Esophagus (tissue), 2 donors: ENCODE measurements around the gene DAD1. TPM values are rescaled to one million over a fixed set of nuclear protein-coding genes. Genes with fewer than 3 reads are reported as not detected.

Experiments used
- H3K27ac ChIP-seq, 2 donors: one replicate each; pipeline ENCODE4 v1.5.1; 2013; ENCODE audit warnings: low read depth in 2 of 2, mild to moderate bottlenecking in 2 of 2, inconsistent platforms in 1 of 2, low read length in 1 of 2, moderate library complexity in 1 of 2
- H3K27me3 ChIP-seq, 2 donors: one replicate each; pipeline ENCODE4 v1.6.1; 2013; ENCODE audit warnings: low read length in 2 of 2, control low read depth in 1 of 2, mild to moderate bottlenecking in 1 of 2; ENCODE audit not compliant: insufficient read depth in 2 of 2, control insufficient read depth in 1 of 2
- H3K36me3 ChIP-seq, 2 donors: one replicate each; pipeline ENCODE4 v1.6.1; 2013; ENCODE audit warnings: low read length in 1 of 2; ENCODE audit not compliant: control insufficient read depth in 2 of 2, insufficient read depth in 2 of 2
- H3K4me1 ChIP-seq, 2 donors: one replicate each; pipeline ENCODE4 v1.6.1; 2013; ENCODE audit warnings: low read length in 1 of 2; ENCODE audit not compliant: control insufficient read depth in 2 of 2, insufficient read depth in 2 of 2
- H3K4me3 ChIP-seq, 2 donors: one replicate each; pipeline ENCODE4 v1.5.1; 2013; ENCODE audit warnings: low read length in 2 of 2, mild to moderate bottlenecking in 2 of 2, low read depth in 1 of 2, moderate library complexity in 1 of 2
- H3K9me3 ChIP-seq, 2 donors: one replicate each; pipeline ENCODE4 v1.6.1; 2013; ENCODE audit warnings: mild to moderate bottlenecking in 2 of 2, low read depth in 1 of 2, low read length in 1 of 2, moderate library complexity in 1 of 2; ENCODE audit not compliant: control insufficient read depth in 2 of 2, insufficient read depth in 1 of 2
- WGBS, 2 donors: extraction: QIAGEN DNeasy Blood & Tissue Kit; methylation state at CpG; one replicate each; pipeline ENCODE4 v1.1.7; 2013; 5-methylcytosine and 5-hydroxymethylcytosine counted together
- polyA plus RNA-seq, 2 donors: library from polyadenylated mRNA; stranded (reverse); fragments of 200-250 nt; gene quantifications; one replicate each; pipeline ENCODE4 v1.2.3, GENCODE V29; 2013
- donor health status: healthy with polysubstance abuse.
- donor health status: Bipolar disorder and iron deficiency.

Gene DAD1
- polyA plus RNA-seq, 2 donors = 77.9 to 243 TPM

DNA sequence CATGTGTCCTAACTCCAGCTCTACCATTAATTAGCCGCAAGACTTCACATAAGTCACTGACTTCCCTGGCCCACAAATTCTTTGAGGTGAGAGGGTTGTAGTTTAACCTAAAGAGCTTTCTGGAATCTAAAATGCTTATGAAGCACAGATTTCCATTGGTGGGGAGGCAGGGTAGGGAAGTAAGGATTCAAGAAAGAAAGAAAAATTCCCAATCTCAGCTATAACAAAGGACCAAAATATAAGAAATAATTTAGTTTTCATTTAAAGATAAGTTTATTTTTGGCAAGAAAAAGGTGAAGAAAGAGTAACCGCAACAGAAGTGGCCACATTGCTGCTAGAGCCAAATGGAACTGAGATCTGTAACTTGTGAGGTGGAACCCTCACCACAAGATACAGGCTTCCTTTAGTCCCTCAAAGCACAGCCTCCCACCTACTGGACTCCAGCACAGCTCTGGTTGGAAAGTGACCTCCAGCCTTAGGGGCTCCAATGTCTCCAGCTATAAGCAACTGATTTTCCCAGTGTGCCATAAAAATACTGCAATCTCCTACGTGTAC, 23.6 kb downstream of the DAD1 start:
- H3K4me3 ChIP-seq = no peak overlapping the region
- H3K27ac ChIP-seq = peak overlapping the region; percentile 77 to 90
- H3K4me1 ChIP-seq = peaks cover 0 to 8% of the 10 kb centered on the region in 2 donors
- H3K9me3 ChIP-seq = no peaks in the 10 kb centered on the region
- no peaks in the 10 kb centered on the region for H3K36me3 ChIP-seq
- H3K27me3 ChIP-seq = no peaks in the 10 kb centered on the region
- WGBS, 2 donors = 71 to 77% methylated on average over 3 of the region's 3 CpGs

DNA sequence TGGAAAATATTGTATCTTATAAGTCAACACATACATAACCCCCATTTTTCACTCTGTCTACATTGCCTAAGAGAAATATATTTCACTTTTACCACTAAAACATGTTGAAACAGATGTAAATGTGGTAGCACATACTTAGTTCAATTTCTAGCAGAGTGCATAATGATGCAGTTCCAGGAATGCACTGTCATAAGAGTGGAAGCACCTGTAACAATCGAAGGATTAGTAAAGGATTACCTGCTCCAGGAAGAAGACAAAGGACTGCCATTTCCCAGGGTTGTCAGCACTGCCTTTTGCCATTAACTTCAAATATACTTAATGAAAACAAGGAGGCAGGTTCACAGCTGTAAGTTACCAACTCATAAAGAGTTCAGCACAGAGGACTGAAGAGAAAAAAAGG, 24.6 kb downstream of the DAD1 start:
- Histone ChIP-seq H3K4me3 (no peak overlapping the region), H3K9me3 (no peaks in the 10 kb centered on the region), H3K27ac (peak overlapping the region; percentile 4 to 77), H3K4me1 (peaks cover 0 to 9% of the 10 kb centered on the region in 2 donors), H3K27me3 (no peaks in the 10 kb centered on the region), H3K36me3 (no peaks in the 10 kb centered on the region)
- WGBS, 2 donors = 29 to 50% methylated on average over 1 of the region's 1 CpG

DNA sequence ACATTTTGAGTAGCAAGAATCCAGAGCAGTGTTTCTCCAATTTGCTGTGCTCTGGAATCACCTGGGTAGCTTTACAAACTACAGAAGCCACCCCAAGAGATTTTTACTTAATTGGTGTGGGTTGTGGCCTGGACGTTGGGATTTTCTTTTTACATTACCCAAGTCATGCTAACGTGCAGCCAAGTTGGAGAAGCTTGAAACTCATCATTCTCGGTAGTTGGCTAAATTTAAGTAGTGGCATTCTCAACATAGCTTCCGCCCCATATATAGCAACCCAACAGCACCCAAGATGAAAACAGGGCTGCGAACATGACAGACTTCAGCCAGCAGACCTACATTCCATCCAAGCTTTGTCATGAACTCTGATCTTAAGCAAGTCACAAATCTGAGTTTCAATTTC, 25.0 kb downstream of the DAD1 start:
- Histone ChIP-seq H3K9me3 (no peaks in the 10 kb centered on the region), H3K36me3 (no peaks in the 10 kb centered on the region), H3K27ac (peak overlapping the region; percentile 69 to 84), H3K27me3 (no peaks in the 10 kb centered on the region), H3K4me3 (no peak overlapping the region), H3K4me1 (peaks cover 0 to 11% of the 10 kb centered on the region in 2 donors)
- 43 to 49% methylated on average over 5 of the region's 5 CpGs for WGBS, 2 donors

DNA sequence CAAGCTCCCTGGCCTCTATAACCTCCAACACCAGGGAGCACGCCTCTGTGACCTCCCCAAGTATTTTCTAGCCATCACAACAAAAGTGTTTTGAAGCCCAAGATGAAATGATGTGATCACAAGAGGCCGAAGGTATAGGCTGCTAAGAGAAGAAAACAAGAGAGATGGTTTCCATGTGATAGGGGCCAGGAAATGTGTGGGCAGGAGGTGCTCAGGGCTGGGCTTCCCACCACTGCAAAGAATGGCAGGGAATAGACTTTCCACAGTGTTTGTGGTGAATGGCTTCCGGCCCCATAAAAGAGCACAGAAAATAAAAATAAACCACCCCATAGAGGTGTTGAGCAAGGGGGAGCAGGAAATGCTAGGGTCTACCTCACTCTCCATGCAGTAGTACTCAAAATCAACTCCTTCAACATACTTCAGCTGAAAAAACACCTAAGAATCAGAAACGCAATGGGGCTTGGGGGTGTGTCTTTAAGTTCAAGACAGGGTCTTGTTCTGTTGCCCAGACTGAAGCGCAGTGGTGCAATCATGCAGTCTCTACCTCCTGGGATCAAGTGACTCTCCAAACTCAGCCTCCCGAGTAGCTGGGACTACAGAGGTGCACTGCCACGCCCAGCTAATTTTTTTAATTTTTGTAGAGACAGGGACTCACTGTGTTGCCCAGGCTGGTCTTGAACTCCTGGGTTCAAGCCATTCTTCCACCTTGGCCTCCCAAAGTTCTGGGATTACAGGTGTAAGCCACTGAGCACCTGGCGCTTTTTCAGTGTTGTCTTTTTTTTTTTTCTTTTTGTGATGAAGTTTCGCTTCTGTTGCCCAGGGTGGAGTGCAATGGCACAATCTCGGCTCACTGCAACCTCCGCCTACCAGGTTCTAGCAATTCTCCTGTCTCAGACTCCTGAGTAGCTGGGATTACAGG, 27.1 kb downstream of the DAD1 start:
- Histone ChIP-seq H3K27ac (peak overlapping the region; percentile 37 to 88), H3K4me1 (peaks cover 0 to 14% of the 10 kb centered on the region in 2 donors), H3K4me3 (no peak overlapping the region), H3K27me3 (no peaks in the 10 kb centered on the region), H3K9me3 (no peaks in the 10 kb centered on the region), H3K36me3 (no peaks in the 10 kb centered on the region)
- 59% methylated on average over 11 of the region's 11 CpGs for WGBS, 2 donors

DNA sequence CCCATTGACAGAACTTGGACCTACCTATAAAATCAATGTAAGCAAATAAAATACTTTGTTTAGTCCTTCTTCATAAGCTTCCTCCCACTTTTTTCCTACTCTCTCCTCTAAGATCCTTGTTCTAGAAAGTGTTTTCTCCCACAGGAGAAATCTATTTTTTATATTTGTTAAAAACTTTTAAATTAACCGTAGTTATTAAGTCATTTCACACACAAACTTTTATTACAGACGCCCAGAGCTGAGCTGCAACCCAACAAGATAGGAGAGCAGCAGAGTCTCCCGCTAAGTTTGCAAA, 27.7 kb downstream of the DAD1 start:
- Histone ChIP-seq H3K9me3 (no peaks in the 10 kb centered on the region), H3K4me1 (peaks cover 0 to 12% of the 10 kb centered on the region in 2 donors), H3K27ac (peak overlapping the region; percentile 40 to 88), H3K27me3 (no peaks in the 10 kb centered on the region), H3K4me3 (no peak overlapping the region), H3K36me3 (no peaks in the 10 kb centered on the region)
- 38 to 46% methylated on average over 3 of the region's 3 CpGs for WGBS, 2 donors

DNA sequence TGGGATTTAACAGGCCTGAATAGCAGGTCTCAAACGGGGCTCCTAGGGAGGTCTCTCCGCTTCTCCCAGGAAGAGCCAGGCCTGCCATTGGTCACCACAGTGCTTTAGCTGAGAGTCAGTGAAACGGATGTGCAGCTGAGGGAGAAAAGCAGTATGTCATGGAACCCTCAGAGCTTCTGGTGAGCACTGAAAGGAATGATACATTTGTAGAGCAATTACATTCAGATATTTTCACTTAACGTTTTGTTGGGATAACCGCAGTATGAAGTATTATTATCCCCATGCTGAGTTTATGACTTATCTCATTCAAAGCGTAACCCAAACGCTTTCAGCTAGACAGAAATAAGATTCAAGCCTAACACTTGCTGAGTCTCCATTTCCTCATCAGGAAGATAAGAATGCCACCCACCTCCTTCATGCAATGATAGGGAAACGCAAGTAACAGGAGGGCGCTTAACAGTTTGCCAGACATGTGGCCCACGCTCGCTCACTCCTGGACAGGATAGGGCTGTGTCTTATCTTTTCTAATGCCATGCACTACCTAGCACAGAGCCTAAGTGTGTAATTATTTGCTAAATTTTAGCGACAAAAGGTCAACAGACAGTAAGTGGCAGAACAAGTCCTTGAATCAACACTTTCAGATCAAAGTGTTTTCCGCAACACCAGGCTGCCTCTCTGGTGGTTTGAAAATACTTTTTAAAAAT, 28.2 kb downstream of the DAD1 start:
- peaks cover 0 to 12% of the 10 kb centered on the region in 2 donors for H3K4me1 ChIP-seq
- H3K27ac ChIP-seq = peak overlapping the region; percentile 41 to 56
- H3K9me3 ChIP-seq = no peaks in the 10 kb centered on the region
- H3K4me3 ChIP-seq = no peak overlapping the region
- no peaks in the 10 kb centered on the region for H3K27me3 ChIP-seq
- H3K36me3 ChIP-seq = no peaks in the 10 kb centered on the region
- WGBS, 2 donors = 41 to 50% methylated on average over 13 of the region's 13 CpGs

DNA sequence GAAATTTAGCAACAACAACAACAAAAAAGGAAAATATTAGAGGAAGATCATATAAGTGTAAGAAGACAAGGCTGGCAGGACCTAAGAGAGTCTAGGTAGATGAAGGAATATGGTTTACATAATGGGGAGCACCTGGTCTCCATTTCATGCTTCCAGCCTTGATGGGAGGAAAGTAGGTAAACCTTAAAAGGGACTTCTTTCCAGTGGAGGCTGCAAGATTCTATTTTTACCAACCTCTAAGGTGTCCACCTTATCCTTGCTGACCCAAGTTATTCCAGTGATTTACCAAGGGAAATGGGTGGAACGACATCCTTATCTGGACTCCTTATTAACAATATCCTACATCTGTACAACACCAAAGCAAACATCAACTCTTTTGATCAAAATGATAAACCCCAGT, 30.0 kb downstream of the DAD1 start:
- Histone ChIP-seq H3K36me3 (no peaks in the 10 kb centered on the region), H3K4me1 (peaks cover 0 to 9% of the 10 kb centered on the region in 2 donors), H3K9me3 (no peaks in the 10 kb centered on the region), H3K27ac (peak overlapping the region in 1 of 2 donors; percentile 66), H3K4me3 (no peak overlapping the region), H3K27me3 (no peaks in the 10 kb centered on the region)
- 68 to 86% methylated on average over 1 of the region's 1 CpG for WGBS, 2 donors

DNA sequence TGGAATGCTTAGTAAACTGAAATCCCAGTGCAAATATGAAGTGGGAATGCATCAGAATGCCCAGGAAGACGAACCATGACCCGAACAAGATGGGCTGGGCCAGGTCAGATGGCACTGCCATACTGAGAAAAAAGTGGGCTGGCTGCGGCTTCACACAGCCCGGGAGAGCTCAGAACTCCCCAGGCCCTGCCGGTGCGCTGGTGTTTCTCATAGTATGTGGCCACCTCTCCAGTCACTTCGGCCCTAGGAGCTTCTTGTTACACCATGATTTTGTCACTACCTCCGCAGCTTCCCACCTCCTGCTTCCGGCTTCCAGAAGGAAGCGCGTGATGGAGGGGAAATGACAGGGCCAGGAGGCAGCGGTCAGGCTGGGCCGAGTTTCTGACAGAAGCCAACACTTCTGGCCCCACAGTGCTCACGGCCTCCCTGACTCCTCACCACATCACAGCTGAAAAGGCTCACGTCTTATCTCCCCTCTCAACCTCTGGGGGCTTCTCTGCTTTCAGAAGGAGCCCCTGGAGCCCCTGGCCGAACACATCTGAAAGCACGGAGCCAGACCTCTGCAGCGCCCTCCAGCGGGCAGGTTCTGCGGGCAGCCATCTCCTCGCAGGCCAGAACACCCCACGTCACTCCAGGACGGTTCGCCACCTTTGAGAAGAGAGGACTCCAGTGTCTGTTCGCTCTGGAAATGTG, 30.7 kb downstream of the DAD1 start:
- 69 to 72% methylated on average over 25 of the region's 25 CpGs for WGBS, 2 donors
- no peaks in the 10 kb centered on the region for H3K27me3 ChIP-seq
- H3K36me3 ChIP-seq = no peaks in the 10 kb centered on the region
- peaks cover 0 to 9% of the 10 kb centered on the region in 2 donors for H3K4me1 ChIP-seq
- peak overlapping the region; percentile 66 for H3K27ac ChIP-seq
- H3K9me3 ChIP-seq = no peaks in the 10 kb centered on the region
- no peak overlapping the region for H3K4me3 ChIP-seq

DNA sequence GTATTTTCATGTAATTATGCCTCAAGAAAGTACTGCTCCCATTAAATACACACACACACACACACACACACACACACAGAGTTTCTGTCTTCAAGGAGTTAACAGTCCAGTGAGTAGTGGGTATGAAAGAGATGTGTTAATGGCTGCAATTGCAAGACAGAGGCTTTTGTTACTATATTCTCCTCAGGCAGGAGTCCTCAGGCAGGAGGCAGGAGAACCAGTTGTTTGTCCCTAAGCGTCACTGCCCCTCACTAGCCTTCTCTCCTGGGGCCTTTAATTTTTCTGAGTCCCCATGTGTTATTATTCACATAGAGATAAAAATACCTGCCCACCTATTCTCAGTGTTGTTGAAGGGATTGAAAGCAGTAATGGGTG, 31.2 kb downstream of the DAD1 start:
- Histone ChIP-seq H3K4me1 (peaks cover 0 to 9% of the 10 kb centered on the region in 2 donors), H3K27ac (peak overlapping the region in 1 of 2 donors; percentile 66), H3K36me3 (no peaks in the 10 kb centered on the region), H3K27me3 (no peaks in the 10 kb centered on the region), H3K4me3 (no peak overlapping the region), H3K9me3 (no peaks in the 10 kb centered on the region)
- 80 to 85% methylated on average over 1 of the region's 1 CpG for WGBS, 2 donors
